ENCODE data around the gene PLA2G2F. TPM values are rescaled to one million over a fixed set of nuclear protein-coding genes. Genes with fewer than 3 reads are reported as not detected.
"Not testable (repeated sequence)": the region's sequence is repeated elsewhere in the genome, so short reads cannot be mapped to it uniquely, and the experiment has no call there.

The PLA2G2F gene
- total RNA-seq, 1 experiment from 2014 or later = not detected

GRCh38 chr1:20112279-20113000 lies 26.7 kb upstream of the PLA2G2F start:
- DNase-seq (ENCODE audit: extremely low read depth, low read depth) = no peak

GRCh38 chr1:20114021-20114648 lies 25.0 kb upstream of the PLA2G2F start:
- DNase-seq (ENCODE audit: extremely low read depth, low read depth) = no peak

DNA sequence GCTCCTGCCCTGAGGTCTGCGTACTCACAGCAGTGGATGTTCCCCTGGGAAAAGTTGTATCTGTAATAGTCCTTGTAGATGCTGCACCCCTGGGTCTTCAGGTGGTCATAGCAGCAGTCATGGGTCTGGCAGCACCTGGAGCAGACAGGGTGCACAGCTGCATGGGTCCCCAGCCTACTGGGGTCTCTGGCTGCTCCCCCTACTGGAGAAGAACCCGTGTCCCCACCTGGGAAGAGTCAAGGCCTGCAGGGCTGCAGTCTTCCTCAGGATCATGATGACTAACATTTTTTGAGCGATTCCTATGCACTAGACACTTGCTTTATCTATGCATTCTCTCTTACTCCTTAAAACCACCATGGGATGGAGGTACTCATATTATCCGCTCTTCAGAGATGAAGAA lies 23.6 kb upstream of the PLA2G2F start:
- no peak for DNase-seq (ENCODE audit: extremely low read depth, low read depth)

DNA sequence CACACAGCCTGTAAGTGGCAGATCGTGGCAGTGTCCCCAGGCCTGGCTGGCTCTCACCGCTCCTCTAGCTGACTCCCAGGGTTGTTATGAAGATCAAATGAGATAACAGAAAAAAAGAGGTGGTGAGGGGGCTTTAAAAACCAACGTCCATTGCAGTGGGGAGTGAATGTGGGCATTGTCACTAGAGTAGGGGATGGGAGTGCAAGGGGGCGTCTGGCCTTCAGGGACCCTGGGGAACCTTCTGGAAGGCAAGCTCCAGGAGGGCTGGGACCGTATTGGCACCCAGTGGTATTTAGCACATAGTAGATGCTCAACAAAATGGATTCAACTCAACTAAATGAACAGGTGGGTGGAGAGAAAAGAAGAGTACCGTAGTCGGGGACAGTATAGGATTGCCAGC lies 23.2 kb upstream of the PLA2G2F start:
- no peak for DNase-seq (ENCODE audit: extremely low read depth, low read depth)

- DNase-seq (ENCODE audit: extremely low read depth, low read depth) = no peak
Observed at GRCh38 chr1:20117236-20117635, 21.9 kb upstream of the PLA2G2F start.

DNA sequence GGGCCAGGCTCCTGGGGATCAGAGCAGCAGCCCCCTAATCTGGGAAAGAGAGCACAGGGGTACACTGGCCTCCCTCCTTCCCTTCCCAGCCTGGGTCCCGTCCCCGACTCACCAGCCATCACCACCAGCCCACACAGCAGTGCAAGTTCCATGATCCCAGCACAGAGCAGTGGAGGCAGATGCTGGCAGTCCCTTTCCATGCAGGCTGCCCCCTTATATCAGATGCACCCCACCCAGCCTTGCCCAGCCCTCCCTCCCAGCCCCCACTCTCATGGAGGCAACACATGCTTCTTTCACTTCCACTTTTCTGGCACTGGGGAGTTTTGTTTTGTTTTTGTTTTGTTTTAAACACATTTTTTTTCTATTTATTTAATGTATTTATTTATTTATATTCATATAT lies 19.8 kb upstream of the PLA2G2F start, which contains the start of gene PLA2G2D:
Gene PLA2G2D (minus strand): TSS at position 190 of the 400 bp plus-strand sequence. CDS start 38 bp downstream, at position 152.
- no peak for DNase-seq (ENCODE audit: extremely low read depth, low read depth)

GRCh38 chr1:20120796-20121195 lies 18.3 kb upstream of the PLA2G2F start:
- no peak for DNase-seq (ENCODE audit: extremely low read depth, low read depth)

DNA sequence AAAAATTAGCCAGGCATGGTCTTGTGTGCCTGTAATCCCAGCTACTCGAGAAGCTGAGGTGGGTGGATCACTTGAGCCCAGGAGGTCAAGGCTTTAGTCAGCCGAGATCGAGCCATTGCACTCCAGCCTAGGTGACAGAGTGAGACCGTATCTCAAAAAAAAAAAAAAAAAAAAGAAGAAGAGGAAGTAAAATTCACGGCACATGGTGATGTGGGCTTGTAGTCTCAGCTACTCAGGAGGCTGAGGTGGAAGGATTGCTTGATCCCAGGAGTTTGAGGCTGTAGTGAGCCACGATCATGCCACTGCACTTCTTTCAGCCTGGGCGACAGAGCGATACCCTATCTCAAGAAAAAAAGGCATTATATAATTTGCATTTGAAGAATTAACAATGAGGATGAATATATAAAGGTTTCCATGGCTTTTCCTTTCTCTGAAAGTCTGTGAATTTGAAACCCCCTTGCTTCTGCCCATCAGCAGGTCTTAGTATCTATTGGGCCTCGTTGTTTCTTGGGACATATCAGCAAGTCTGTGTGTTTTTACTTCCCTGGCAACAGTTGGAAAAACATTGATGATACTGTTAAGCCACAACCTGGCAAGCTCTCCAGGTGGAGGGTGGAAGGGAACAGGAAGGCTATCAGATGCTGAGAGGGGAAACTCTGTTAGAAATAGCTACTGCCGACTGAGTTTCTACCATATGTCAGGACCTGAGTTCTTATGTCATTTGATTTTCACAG lies 15.2 kb upstream of the PLA2G2F start:
- DNase-seq (ENCODE audit: extremely low read depth, low read depth) = no peak

GRCh38 chr1:20124456-20125057 lies 14.6 kb upstream of the PLA2G2F start:
- peak; percentile 8 for DNase-seq (ENCODE audit: extremely low read depth, low read depth)

DNA sequence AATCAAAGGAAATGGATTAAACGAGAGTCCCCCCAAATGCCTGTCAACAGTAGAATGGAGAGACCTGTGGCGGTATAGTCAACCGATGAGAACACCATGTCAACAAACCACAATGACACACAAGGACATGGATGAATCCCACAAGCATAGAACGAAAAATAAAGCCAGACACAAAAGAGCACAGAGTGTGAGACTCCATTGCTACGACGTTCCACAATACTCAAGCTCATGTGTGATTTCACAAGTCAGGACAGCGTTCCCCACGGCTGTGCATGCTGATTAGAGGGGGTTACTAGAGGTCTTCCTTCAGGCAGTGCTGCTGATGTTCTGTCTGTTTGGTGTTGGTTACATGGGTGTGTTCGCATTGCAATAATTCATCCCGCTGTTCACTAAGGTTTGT lies 14.0 kb upstream of the PLA2G2F start:
- no peak for DNase-seq (ENCODE audit: extremely low read depth, low read depth)

DNA sequence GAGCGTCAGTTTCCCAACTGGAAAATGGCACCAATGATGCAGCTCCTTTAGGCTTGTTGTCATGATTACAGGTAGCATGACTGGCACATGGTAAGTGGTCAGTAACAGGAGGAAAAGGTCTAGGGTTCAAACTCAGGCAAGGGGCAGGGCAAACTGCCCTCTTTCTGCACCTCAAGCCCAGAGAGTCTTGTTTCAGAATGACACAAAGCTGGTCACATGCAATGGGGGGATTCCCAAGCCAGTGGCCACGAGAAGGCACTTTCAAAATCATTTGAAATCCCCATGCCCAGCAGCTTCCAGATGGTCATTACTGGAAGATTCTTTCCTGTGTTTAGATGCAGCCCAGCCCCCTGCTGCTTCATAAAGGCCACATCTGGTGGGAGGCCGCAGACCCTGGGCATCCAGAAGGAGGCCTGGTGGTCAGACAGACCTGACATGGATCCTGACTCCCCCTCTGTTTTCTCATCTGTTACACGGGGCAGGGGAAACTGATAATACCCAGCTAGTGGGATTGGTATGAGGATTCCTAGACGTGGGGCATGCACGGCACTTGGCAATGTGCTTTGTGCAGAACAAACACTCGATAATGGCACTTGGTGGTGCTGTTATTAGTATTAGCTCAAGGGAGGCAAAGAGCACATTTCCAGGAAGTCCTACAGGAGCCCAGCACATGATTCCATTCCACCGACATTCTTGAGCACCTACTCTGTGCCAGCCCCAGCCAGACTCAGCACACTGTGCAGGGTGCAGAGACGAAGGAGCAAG lies 12.9 kb upstream of the PLA2G2F start:
- DNase-seq (ENCODE audit: extremely low read depth, low read depth) = no peak

GRCh38 chr1:20126806-20127440 lies 12.2 kb upstream of the PLA2G2F start:
- DNase-seq (ENCODE audit: extremely low read depth, low read depth) = no peak

DNA sequence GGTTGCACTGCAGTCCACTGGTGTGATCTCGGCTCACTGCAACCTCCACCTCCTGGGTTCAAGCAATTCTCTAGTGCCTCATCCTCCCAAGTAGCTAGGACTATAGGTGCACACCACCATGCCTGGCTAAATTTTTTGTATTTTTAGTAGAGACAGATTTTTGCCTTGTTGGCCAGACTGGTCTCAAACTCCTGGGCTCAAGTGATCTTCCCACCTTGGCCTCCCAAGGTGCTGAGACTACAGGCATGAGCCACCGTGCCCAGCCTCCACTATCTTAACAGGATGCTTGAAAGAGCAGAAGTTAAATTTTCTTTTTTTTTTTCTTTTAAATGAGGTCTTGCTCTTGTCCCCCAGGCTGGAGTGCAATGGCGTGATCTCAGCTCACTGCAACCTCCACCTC lies 8.6 kb upstream of the PLA2G2F start:
- DNase-seq (ENCODE audit: extremely low read depth, low read depth) = not testable (repeated sequence)

GRCh38 chr1:20134995-20135394 lies 4.1 kb upstream of the PLA2G2F start:
- DNase-seq (ENCODE audit: extremely low read depth, low read depth) = no peak

DNA sequence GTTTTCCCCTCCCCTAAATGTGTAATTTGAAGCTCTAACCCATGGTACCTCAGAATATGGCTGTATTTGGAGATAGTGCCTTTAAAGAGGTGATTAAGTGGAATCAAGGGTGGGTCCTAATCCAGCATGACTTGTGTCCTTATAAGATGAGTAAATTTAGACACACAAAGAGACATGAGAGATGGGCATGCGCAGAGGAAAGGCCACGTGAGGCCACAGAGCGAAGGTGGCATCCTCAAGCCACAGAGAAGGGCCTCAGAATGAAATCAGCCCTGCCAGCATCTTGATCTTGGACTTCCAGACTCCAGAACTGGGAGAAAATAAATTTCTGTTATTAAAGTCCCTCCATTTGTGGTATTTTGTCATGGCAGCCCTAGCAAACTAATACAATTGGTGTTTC lies 2.9 kb upstream of the PLA2G2F start:
- no peak for DNase-seq (ENCODE audit: extremely low read depth, low read depth)

- no peak for DNase-seq (ENCODE audit: extremely low read depth, low read depth)
Observed at GRCh38 chr1:20137055-20137454, 2.1 kb upstream of the PLA2G2F start.

DNA sequence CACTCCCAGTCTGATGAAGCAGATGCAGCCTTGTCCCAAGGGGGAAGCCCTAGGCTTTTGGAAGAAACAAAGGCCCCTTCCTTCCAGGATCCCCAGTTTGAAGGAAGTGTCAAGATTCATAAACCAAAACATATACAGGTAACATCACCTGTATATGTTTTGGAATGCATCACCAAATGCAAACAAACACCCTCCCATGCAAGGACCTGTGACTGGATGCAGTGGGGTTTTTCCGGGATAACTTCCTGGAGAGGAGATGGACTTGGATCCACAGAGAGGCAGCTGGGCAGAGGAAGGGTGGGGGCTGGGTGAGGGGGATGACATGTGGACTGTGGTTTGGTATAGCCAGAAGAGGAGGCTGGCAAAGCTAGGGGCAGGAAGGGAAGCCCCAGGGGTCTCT lies 1.5 kb upstream of the PLA2G2F start:
- no peak for DNase-seq (ENCODE audit: extremely low read depth, low read depth)

DNA sequence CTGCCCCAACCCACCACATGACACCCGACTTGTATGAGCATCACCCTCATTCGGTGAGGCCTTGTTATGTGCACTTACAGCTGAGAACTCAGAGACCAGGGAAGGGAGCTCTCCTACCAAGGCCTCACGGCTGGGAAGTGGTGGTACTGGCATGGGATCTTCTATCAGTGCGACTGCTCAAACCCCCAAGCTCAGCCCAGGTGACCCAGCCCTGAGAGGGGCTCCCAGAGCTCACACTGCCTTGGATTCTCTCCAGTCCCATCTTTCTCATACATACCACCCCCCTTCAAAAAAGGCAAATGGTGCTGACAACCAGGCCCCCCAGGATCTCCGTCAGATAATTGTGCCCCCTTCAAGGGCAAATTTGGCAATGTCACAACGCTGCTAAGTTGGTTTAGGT lies 777 bp upstream of the PLA2G2F start:
- DNase-seq (ENCODE audit: extremely low read depth, low read depth) = no peak

- no peak for DNase-seq (ENCODE audit: extremely low read depth, low read depth)
Observed at GRCh38 chr1:20139776-20140612, 871 bp downstream of the PLA2G2F start.

All from NCI-H460 (cell line).